Body of pancreas (tissue), 4 donors: ENCODE results near the gene TXNRD2.

Experiments
- CTCF ChIP-seq, 7 experiments: fragments of 450-650 bp in 4 of 7; fragments of 200-600 bp in 3 of 7; sonication (generic) in 3 of 7; IDR thresholded peaks; one replicate each; pipeline ENCODE4 v1.5.1; 2016 to 2019; ENCODE audit warnings: antibody characterized with exemption in 7 of 7
- POLR2A ChIP-seq, 3 donors: fragments of 450-650 bp; IDR thresholded peaks; one replicate each; pipeline ENCODE4 v1.6.1; 2016; ENCODE audit warnings: antibody characterized with exemption in 3 of 3, mild to moderate bottlenecking in 2 of 3

- no peak for TF ChIP-seq CTCF (IDR thresholded peaks at IDR 0.05)
- no peak for TF ChIP-seq POLR2A (IDR thresholded peaks at IDR 0.05)
Measured at GRCh38 chr22:19878461-19879245, 63.0 kb downstream of the TXNRD2 start.
